Activated CD8-positive, alpha-beta memory T cell treated with anti-CD3 and anti-CD28 coated beads, Interleukin-2, amount 50 U/mL, for 48 hours (primary cell): ENCODE data around the gene CTBS.
"Not testable (repeated sequence)": the region's sequence is repeated elsewhere in the genome, so short reads cannot be mapped to it uniquely, and the experiment has no call there.

Experiments
- DNase-seq: peaks from one replicate; pipeline ENCODE4 v3.0.0-alpha.2; 2020

CTBS gene, protein sequence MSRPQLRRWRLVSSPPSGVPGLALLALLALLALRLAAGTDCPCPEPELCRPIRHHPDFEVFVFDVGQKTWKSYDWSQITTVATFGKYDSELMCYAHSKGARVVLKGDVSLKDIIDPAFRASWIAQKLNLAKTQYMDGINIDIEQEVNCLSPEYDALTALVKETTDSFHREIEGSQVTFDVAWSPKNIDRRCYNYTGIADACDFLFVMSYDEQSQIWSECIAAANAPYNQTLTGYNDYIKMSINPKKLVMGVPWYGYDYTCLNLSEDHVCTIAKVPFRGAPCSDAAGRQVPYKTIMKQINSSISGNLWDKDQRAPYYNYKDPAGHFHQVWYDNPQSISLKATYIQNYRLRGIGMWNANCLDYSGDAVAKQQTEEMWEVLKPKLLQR

DNA sequence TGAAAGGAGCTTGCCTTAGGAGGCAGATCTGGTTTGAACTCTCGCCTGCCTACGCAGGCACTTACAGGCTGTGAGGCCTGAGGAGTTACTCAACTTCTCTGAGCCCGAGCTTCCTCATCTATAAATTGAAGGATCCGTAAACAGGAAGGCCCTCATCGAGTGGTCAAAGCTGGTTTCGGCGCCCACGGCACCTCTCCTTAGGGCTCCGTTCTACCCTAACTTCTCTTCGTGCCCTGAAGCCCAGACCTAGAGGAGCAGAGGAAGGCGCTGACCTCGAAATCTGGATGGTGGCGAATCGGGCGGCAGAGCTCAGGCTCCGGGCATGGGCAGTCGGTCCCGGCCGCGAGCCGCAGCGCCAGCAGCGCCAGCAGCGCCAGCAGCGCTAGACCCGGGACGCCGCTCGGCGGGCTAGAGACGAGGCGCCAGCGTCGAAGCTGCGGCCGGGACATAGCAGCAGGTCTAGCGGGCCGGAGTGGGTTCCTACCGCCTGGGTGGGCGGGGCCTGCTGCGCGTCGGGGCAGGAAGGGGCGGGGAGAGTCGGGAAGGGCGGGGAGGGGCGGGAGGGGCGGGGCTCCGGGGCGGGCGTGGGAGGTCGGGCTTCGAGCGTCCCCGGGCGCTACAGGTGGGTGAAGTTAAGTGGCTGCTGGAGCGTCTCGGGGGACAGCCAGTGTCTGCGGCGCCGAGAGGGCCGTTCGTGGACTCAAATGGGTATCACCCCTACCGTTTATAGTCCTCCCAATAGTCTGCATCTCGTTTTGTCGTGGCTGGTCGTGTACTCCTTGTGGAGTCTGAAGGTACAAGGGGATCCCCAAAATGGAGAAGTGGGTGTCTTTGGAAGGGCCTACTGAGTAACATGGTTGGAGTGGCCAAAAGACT lies at the start of gene CTBS:
TSS of gene CTBS (minus strand) at position 474 of the 876 bp plus-strand sequence. CDS start at position 449, 25 bp downstream.
- peak; percentile 91 for DNase-seq

DNA sequence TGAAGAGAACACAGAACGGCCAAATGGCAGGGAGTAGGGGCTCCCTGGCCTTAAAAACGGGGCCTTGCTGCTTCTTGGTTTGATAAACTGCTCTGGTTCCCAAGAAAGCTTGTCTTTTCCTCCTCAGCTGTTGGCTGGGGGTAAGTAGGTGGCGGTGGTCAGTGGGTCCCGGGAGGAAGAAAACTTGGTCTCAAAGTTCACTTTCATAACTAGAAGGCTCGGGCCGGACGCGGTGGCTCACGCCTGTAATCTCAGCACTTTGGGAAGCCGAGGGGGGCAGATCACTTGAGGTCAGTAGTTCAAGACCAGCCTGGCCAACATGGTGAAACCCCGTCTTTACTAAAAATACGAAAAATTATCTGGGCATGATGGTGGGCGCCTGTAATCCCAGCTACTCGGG lies 47.3 kb upstream of the CTBS start:
- no peak for DNase-seq

DNA sequence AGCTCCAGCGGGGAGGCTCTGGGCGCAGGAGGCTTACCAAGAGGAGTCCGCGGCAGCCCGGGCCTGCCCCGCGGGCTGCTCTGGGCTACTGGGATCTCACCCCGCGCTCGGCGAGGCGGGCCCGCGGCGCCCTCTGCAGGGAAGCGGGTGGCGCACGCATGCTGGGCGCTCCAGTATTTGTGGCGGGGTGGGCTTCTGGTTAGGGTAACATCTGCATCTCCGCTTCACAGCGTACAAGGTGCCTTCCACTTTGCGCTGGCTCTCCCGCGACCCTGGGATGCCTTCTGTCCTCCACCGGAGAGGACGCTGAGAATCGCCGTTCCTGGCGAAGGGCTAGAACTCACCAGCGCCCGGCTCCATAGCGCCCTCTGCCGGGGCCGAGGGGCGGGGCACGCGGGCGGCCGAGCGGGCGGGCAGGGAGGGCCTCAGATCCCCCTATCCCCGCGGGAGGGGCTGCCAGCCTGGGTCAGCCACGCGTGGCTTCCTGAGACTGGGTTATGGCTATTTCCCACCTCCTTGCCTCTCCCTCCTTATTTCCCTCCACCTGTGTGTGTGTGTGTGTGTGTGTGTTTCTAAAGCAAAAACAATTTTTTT lies 46.6 kb upstream of the CTBS start:
- peak; percentile 96 for DNase-seq

DNA sequence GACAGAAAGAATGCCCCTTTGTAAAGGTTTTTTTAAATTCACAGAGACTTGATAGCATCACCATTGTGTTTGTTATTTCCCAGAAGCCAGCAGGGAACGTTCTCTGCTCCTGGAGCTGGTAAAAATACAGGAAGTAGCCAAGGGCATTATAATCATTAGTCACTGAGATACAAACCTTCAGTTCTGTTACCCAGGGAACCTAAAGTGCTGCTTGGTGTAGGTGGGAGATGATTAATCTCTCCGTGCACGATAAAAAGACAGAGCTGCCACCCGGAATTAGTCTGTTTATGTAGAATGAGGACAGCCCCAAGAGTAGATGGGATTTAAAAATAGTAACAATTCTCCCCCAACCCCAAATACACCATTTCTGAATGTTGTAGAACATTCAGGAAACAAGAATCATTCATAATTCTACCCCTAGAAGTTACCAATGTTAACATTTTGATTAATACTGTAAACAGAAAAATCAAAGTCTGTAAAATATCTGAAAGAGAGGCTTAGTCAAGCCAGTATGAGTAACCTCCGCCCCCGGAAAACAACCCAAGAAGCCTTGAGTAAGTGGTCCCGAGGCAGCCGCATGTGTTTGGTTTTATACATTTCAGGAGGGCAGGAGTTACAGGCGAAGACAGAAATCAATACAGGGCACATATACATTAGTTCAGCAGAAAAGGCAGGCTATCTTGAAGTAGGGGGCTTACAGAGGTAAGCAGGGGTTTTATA lies 45.3 kb upstream of the CTBS start:
- DNase-seq, result peak; percentile 75

DNA sequence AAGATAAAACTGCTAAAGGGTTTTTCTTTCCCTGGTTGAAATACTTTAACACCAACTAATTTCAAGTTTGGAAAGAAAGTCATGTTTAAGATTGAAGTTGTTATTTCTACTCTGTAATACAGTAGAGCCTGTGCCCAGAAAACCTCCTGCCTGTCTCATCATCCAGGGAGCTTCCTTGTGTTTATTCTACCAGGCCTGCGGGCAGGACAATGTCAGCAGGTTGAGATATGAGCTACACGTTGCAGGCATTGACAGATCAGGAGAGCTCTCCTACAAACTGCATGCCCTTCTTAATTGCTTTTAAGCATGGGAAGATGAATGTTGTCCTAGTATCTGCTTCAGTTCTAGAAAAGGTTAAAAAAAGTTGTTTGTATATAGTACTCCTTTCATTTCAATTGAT lies 43.1 kb upstream of the CTBS start:
- DNase-seq, result no peak

DNA sequence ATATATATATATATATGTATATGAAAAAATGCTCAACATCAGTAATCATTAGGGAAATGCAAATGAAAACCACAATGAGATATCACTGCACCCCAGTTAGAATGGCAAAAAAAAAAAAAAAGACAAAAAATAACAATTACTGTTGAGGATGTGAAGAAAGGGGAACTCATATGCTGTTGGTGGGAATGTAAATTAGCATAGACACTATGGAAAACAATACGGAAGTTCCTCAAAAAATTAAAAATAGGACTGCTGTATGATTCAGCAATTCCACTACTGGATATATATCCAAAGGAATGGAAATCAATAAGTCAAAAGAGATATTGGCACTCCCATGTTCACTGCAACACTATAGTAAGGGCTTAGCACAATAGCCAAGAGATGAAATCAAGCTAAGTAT lies 41.5 kb upstream of the CTBS start:
- DNase-seq, result no peak

DNA sequence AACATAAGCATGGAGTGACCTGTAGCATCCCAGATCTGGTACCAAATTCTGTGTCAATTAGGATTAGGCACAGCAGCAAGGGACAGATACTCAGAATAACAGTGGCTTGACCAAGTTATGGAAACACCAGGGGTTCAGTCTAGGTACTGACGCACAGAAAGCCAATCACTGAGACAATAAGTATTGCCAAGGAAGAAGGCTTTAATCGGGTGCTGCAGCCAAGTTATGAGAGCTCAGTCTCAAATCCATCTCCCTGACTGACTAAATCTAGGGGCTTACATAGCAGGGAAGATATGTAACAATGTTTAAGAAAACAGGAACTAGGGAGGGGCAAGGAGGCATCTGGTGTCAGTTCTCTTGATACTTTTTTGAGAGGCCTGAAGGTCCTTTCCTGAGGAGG lies 39.6 kb upstream of the CTBS start:
- no peak for DNase-seq

DNA sequence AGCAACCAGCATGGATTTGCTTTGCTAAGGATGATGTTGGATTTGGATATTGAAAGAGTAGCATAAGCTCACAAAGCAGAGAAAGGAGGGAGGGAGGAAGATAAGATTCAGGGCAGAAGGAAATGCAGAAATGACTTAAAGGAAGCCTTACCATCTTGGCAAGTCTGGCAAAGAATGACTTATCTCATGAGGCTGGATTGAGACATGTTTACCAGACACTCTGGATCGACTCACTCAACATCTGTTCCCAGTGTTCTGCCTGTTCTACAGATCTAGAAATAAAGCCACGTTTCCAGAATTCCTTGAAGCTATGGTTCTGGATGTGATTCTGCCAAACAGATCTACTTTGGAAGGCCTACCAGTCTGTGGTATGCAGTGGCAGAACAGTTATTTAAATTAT lies 38.8 kb upstream of the CTBS start:
- no peak for DNase-seq

DNA sequence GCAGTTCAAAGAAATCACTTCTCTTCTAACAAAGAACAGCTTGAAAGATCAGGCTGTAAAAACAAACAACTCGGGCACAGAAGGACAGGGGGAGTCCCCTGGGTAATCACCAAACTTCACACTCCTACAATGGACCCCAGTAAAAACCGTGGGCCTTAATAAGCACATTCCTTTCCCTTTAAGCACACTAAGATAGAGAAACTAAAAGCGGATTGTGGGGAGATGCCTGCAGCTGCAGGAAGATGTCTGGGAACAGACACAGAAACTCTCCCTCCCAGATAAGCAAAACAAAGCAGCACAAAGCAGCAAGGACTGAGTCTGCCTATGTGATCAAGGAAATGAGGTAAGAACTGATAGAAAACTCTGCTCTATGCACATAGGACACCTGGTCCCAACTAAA lies 37.6 kb upstream of the CTBS start:
- DNase-seq, result no peak

DNA sequence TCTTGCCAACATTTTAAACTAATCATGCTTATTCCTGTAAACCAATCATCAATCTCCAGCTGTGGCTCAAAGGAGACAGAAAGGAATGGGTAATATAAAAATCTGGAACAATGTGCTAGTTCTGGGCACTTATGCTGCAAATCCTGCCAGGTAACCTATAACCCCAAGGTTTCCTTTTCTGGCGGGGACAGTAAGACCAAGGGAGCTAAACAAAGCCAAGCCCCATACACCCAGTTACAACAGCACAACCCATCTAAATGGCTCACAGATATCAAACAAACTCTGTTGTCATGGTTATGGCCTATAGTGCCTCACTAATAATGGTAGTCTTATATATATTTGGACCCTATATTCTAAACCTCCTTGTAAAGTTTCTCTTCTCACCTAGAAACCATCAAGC lies 36.9 kb upstream of the CTBS start:
- DNase-seq, result no peak

DNA sequence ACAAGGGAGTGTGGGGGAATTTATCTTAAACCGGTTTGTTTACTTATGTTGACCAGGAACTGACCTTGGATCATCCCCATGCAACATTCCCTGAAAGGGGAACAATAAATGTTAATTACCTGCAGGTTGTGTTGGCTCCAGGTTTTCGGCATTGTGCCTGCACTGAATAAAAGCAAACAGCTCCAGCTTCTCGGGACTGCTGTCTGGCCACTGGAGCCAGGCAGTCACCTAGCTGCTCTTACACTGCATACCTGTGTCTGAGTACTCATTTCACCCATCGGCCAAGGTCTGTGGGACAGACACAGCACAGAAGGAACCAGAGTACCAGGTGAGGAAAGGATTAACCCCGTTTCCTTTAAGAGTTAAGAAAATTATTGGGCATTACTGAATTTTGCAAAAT lies 32.7 kb upstream of the CTBS start:
- DNase-seq, result no peak

DNA sequence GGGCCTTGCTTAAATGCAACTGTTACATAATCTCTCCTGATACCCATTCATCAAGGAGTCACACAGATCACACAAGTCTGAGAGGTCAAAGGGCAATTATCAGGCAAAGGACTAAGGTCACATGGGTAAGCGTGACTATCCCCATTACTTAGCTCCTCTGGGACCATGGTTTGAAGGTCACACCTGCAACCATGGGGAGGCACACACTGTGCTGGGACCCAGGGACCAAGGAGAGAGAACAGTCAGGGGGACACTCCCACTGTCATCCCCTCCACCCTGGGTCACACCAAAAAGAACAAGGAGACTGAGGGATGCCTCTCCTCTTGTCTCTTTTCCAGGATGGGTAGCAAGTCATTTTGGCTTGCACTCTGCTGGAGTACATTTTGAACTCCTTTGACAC lies 30.9 kb upstream of the CTBS start:
- DNase-seq, result no peak

DNA sequence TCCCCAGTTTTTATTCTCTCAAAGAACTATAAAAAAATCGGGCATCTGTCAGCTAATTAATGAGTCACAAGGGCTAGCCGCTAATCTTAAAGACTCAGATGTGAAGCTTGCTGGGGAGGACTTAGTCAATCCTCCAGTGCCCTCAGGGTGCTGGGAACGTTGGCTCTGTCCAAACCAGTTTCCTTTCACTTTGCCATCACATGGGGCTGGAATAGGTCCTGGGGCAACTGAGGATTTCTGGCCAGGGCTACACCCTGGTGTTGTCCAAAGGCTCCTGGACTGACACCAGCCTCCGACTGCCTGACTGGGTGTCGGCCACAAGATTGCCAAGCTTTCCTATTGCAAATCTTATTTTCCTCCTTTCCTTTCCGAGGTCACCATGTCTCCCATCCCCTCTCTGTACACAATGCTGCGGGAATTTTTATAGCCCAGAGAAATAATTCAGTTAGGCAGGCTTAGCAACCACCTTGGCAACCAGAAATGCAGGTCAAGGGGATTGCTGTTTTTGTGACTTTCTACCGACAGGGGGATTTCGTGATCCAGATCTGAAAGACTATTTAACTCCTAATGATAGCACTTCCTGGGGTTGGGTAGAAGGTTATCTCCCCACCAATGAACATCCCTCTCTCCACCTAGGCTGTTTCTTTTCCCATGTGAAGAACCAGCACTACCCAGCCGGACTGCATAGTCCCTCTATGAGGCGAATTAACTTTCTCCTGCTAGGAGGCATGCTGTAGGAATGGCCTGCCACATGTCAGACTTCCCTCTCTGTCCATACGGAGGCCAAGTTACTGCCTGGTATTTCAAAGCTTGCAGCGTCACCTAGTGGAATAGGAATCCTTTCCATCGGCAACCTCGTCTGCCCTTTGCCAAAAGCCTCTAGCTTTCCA lies 29.9 kb upstream of the CTBS start:
- no peak for DNase-seq

DNA sequence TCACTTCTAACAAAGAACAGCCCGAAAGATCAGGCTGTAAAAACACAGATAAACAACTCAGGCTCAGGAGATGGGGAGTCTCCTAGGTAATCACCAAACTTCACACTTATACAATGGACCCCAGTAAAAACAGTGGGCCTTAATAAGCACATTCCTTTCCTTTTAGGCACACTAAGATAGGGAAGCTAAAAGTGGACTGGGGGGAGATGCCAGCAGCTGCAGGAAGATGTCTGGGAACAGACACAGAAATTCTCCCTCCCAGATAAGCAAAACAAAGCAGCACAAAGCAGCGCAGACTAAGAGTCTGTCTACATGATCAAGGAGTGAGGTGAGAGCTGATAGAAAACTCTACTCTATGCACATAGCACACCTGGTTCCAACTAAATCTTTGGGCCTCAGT lies 29.0 kb upstream of the CTBS start:
- no peak for DNase-seq

DNA sequence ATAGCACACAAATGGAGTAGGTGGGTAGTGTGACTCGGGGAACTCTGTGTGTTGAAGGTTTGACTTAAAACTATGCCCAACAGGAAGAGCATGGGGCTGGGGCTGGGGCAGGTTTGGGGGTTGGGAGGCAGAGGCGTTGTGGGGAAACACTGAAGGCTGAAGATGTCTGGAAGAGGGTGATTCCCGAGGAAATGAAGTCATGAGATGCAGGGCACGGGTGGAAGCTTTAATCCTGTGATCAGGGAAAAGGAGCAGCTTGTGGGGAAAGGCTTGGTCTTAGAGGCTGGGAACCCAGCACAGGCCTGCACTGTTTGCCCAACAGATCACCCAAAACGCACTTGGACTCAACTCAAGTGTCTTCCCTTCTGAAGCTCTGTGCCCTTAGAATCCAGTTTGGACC lies 26.6 kb upstream of the CTBS start:
- DNase-seq, result no peak

DNA sequence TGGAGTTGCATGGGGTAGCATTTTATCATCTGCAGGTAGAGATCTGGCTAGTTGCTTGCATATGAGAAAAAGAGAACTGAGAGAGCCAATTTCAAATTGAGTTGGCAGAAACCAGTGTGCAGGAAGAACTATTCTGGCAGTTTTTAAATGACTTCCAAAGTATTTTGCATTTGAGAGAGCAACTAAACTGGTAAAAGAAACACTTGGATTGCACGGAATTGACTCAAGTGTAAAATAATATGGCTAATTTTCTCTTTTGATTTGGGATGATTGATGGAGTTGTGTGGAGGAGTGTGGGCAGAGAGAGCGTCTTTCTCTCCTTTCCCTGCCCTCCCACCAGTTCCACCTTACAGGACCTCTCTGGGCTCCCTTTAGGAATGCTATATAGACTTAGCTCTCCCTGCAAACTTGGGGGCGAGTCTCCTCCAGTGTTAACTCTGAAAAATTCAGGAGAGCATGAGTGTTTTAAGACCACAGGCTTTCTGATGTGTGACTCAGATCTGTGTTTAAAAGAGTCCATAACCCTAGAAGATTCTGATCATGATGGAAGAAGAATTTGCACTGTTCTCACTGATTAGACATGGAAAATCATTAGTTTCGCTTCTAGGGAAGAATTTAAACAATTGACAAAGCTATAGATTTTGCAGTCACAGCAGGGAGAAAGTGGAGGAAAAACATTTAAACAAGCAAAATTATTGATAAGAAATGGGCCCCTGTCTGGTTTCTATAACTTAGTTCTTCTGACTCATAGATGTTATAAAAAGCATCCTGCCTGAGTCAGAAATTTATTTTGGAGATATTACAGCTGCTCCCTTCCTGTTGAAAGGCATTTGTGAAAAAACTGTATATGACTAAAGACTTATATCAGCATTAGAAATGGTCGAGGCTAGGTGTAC lies 24.9 kb upstream of the CTBS start:
- no peak for DNase-seq

DNA sequence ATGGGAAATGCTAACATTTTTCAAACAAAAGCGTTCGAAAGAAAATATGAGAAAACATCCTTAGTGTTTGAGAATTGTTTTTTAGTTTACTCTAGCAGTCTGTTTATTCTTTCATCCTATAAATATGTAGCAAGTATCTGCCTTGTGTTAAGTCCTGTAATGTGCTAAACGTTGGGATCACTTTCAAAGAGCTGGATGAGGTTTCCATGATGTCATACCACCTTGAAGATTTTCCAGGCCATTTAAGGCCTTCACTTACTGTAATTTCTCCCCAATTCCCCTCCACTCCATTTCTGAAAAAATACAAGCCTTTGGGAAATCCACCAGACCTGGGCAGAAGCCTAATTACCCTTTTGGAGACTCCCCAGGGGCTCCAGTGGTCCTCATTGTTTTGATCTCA lies 24.2 kb upstream of the CTBS start:
- DNase-seq, result no peak

DNA sequence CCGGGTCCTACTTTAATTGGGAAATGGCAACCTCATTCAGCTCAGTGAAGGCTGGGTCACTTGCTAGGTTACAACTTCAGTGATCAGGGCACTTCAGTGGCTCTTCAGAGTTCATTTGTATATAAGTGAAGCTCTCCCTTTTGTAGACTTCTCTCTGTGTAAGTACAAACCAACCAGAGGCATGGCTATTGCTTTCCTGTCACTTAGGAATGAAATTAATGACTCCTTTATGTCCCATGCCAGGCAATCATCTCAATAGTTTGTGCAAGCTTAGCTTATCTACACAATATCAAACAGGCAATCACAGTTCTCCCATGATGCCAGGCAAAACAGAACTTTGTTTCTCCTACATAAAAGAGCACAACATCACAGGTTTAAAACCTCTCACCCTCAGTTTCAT lies 22.8 kb upstream of the CTBS start:
- no peak for DNase-seq

DNA sequence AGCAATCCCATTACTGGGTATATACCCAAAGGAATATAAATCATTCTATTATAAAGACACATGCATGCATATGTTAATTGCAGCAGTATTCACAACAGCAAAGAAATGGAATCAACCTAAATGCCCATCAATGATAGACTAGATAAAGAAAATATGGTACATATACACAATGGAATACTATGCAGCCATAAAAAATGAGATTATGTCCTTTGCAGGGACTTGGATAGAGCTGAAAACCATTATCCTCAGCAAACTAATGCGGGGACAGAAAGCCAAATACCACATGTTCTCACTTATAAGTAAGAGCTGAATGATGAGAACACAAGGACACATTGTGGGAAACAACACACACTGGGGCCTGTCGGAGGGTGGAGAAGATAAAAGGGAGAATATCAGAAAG lies 20.7 kb upstream of the CTBS start:
- DNase-seq, result not testable (repeated sequence)

DNA sequence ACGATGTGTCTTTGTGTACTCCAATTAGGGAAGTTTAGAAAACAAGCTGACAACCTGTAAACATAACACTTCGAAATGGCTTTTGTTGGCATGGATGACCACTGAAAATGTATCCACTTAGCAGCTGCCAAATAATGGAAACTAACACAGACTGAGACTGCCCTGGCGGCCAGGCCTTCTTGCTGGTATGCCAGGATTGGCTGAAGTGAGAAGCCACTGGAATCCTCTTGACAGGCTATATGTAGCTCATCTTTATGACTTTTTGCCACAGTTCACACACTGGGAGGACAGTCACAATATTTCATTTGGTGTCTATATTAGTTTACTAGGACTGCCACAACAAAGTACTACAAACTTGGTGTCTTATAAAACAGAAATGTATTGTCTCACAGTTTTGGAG lies 12.9 kb upstream of the CTBS start:
- DNase-seq, result no peak

DNA sequence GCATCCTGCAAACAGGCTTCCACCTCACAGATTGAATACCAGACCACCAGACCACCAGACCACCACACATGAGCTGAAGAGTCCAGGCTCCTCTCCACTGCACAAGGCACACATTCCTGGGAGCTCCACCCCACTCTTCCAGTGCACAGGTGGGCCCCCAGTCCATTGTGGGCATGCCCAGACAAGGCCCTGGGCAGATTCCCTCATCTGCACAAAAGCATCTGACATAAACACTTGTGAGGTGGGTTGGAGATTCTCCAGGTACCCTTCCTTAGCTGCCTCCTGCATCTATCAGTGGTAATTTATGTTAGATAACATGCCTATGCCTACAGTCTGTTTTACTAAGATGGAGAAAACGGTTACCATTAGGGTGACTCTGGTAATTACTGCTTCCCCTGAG lies 11.6 kb upstream of the CTBS start:
- DNase-seq, result no peak
